Measurements from ENCODE around the gene DYNLT5. TPM values are rescaled to one million over a fixed set of nuclear protein-coding genes. Genes with fewer than 3 reads are reported as not detected.

The DYNLT5 gene
- total RNA-seq, 1 experiment from 2014 or later: not detected

- TF ChIP-seq ZFX (IDR thresholded peaks at IDR 0.05): no peak
- TF ChIP-seq JUND (IDR thresholded peaks at IDR 0.05): no peak
- no peak for TF ChIP-seq RAD21 (IDR thresholded peaks at IDR 0.05; ENCODE audit: low read depth)
- no peak for TF ChIP-seq POLR2A (IDR thresholded peaks at IDR 0.05; ENCODE audit: borderline replicate concordance, extremely low read depth, insufficient read depth, insufficient read length)
- TF ChIP-seq CTCF (IDR thresholded peaks at IDR 0.05 in 2 of 3, conservative IDR thresholded peaks at IDR 0.05 in 1 of 3; ENCODE audit: borderline replicate concordance in 1 of 3, insufficient read depth in 1 of 3, low read depth in 2 of 3, low read length in 2 of 3): no peak
Observed at GRCh38 chr1:66731170-66731865, 20.9 kb upstream of the DYNLT5 start (continued).

- H4K20me1 ChIP-seq (ENCODE audit: insufficient read depth): no peaks in the 10 kb centered on the region; the same call in 1 of the 2 replicates
- H3K4me1 ChIP-seq (ENCODE audit: control insufficient read depth in 1 of 2, insufficient read depth in 2 of 2, low read length in 2 of 2): peaks cover 0 to 5% of the 10 kb centered on the region in 2 experiments; a peak in 1 of 4 replicates
- ChIA-PET POLR2A (no interaction called here), CTCF (interaction anchor here (1.6 to 2.0 kb wide), 4 partner anchors 21 to 286 kb away, joined by 4 to 7 read pairs (median 6); no protein-coding TSS in a partner anchor), RAD21 (ENCODE audit: low non-redundant PET in 1 of 2, low total read pairs in 2 of 2, uncharacterized antibody in 2 of 2, unreplicated experiment in 2 of 2) (no interaction called here)
- TF ChIP-seq POLR2A (IDR thresholded peaks at IDR 0.05; ENCODE audit: borderline replicate concordance, extremely low read depth, insufficient read depth, insufficient read length) (no peak), ZNF274 (IDR thresholded peaks at IDR 0.05; ENCODE audit: low read depth, low read length) (no peak), SP1 (IDR thresholded peaks at IDR 0.05; ENCODE audit: low read depth) (no peak), EZH2phosphoT487 (IDR thresholded peaks at IDR 0.05; ENCODE audit: borderline replicate concordance) (no peak), TCF7L2 (IDR thresholded peaks at IDR 0.05; ENCODE audit: borderline replicate concordance, extremely low read depth, insufficient read depth, insufficient read length) (no peak), CTCF (IDR thresholded peaks at IDR 0.05 in 2 of 3, conservative IDR thresholded peaks at IDR 0.05 in 1 of 3; ENCODE audit: borderline replicate concordance in 1 of 3, insufficient read depth in 1 of 3, low read depth in 2 of 3, low read length in 2 of 3) (no peak), MAX (IDR thresholded peaks at IDR 0.05) (no peak), YY1 (IDR thresholded peaks at IDR 0.05; ENCODE audit: extremely low read depth, insufficient replicate concordance, low read depth, low read length) (no peak), SRF (IDR thresholded peaks at IDR 0.05; ENCODE audit: low read depth) (no peak), EZH2 (IDR thresholded peaks at IDR 0.05) (no peak), RAD21 (IDR thresholded peaks at IDR 0.05; ENCODE audit: low read depth) (no peak), EGR1 (IDR thresholded peaks at IDR 0.05; ENCODE audit: low read depth) (no peak), ATF3 (IDR thresholded peaks at IDR 0.05) (no peak), CEBPB (IDR thresholded peaks at IDR 0.05; ENCODE audit: low read depth) (no peak), JUND (IDR thresholded peaks at IDR 0.05) (no peak)
- no TSS peak for BruUV-seq (replicated peaks)
- intact Hi-C loops (cut with micrococcal nuclease): no loop called here
- no peaks in the 10 kb centered on the region for H3K27me3 ChIP-seq (ENCODE audit: insufficient read depth, low read length)
- no peak overlapping the region for H3K27ac ChIP-seq (ENCODE audit: low read depth, low read length)
- H3K9me2 ChIP-seq (ENCODE audit: insufficient read depth): no peaks in the 10 kb centered on the region
- DNase-seq (ENCODE audit: low read depth, low spot score) (no peak), ATAC-seq (no peak)
- no peaks in the 10 kb centered on the region for H3K9me3 ChIP-seq (ENCODE audit: control insufficient read depth in 1 of 2, insufficient read depth in 1 of 2, low read depth in 1 of 2, low read length in 2 of 2)
- H3K36me3 ChIP-seq (ENCODE audit: control insufficient read depth in 1 of 2, insufficient read depth in 2 of 2, low read length in 2 of 2): no peaks in the 10 kb centered on the region
- no peaks in the 10 kb centered on the region for H3K79me2 ChIP-seq (ENCODE audit: insufficient read depth, low read length)
- H3K4me3 ChIP-seq (replicated peaks in 1 of 2; ENCODE audit: low read depth in 1 of 2, low read length in 2 of 2): no peak overlapping the region
- no peak overlapping the region for H3K9ac ChIP-seq (ENCODE audit: low read length)
- H2AFZ ChIP-seq (ENCODE audit: low read depth, low read length, poor library complexity, severe bottlenecking): peak overlapping the region; percentile 95
- no peak overlapping the region for H3K4me2 ChIP-seq (ENCODE audit: low read length)
Observed at GRCh38 chr1:66732407-66733166, 19.7 kb upstream of the DYNLT5 start.

Data from HCT116 (cell line).